HUES6 (cell line): ENCODE data around the gene NABP2.
A peak's percentile ranks its signal among the peaks of the same experiment; 100 is the strongest.

ENCODE experiments used
- H3K27ac ChIP-seq: 2 replicates; pipeline ENCODE4 v1.7.0; 2013; ENCODE audit warnings: low read depth, mild to moderate bottlenecking, low read length, inconsistent platforms
- H3K27me3 ChIP-seq: 2 replicates; pipeline ENCODE4 v1.6.1; 2013; ENCODE audit warnings: low read length; ENCODE audit not compliant: control insufficient read depth, insufficient read depth
- H3K36me3 ChIP-seq: 2 replicates; pipeline ENCODE4 v1.6.1; 2013; ENCODE audit warnings: low read length; ENCODE audit not compliant: control insufficient read depth, insufficient read depth
- H3K4me1 ChIP-seq: 2 replicates; pipeline ENCODE4 v1.6.1; 2013; ENCODE audit warnings: low read length; ENCODE audit not compliant: control insufficient read depth, insufficient read depth
- H3K4me3 ChIP-seq: 2 replicates; pipeline ENCODE4 v1.5.1; 2013; ENCODE audit warnings: low read depth, low read length
- H3K9ac ChIP-seq: one replicate; pipeline ENCODE4 v1.6.1; 2013; ENCODE audit warnings: mild to moderate bottlenecking, low read length
- H3K9me3 ChIP-seq: 2 replicates; pipeline ENCODE4 v1.6.1; 2013; ENCODE audit warnings: low read depth, low read length; ENCODE audit not compliant: control insufficient read depth, insufficient read depth

NABP2 gene

DNA sequence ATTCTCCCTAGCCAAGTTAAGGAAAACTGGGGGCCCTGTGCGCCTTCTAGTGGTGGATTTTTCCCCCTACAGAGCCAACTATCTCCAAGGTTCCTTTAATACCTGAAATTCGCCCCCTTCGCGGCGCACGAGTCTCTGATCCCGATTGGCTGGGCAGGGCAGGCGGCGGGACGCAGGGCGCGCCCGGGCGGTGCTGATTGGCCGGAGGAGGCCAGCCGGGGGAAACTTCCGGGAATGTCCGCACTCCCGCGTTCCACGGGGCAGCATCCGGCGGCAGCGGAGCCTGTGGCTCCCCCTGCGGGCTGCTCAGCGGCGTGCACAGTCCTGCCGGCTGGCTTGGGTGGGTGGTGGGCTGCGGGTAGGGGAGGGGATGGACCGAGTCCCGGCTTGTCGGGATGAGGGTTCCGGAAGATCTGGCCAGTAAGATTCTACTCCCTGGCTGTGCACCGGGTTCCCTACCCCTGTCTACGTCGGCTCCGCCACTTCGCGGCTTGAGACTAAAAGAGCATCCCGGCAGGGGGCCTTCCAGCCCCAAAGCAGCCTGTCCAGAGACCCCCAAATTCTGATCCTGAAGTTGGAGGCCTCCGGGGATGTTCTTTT, at the start of gene NABP2:
NABP2 (plus strand) TSS at position 241 of the 600 bp plus-strand sequence. CDS start 515 bp downstream, outside the sequence.
- H3K27me3 ChIP-seq, result no peaks in the 10 kb centered on the region

DNA sequence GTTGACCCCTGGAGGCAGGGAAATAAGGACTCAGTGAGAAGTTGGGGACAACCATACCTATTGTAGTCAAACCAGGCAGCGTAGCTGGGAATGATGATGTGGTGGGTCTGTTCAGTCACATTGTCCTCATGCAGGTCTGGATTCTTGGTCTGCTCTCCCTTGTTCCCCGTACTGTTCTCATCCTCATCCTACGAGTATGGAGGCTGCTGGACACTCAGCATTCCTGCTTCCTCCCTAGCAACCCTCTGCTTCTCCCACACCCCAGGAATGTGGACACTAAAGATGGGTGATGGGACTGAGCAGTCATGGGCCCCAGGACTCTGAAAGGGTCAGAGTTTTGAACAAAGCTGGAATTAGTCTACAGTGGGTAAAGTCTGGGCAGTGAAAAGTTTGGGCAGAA, 45.8 kb upstream of the NABP2 start:
- Histone ChIP-seq H3K27ac (no peak overlapping the region), H3K36me3 (peaks cover 82% of the 10 kb centered on the region), H3K27me3 (no peaks in the 10 kb centered on the region), H3K9ac (no peak overlapping the region), H3K4me1 (no peaks in the 10 kb centered on the region), H3K9me3 (no peaks in the 10 kb centered on the region), H3K4me3 (no peak overlapping the region)

More for the DNA sequence above, at the start of gene NABP2:
- Histone ChIP-seq H3K9me3 (no peaks in the 10 kb centered on the region), H3K9ac (peak within 1 kb of the TSS; percentile 59), H3K4me3 (peak within 1 kb of the TSS; percentile 70), H3K27ac (no peak within 1 kb of the TSS), H3K36me3 (peaks cover 3% of the 10 kb centered on the region; the same call in 1 of the 2 replicates), H3K4me1 (peaks cover 19% of the 10 kb centered on the region)

DNA sequence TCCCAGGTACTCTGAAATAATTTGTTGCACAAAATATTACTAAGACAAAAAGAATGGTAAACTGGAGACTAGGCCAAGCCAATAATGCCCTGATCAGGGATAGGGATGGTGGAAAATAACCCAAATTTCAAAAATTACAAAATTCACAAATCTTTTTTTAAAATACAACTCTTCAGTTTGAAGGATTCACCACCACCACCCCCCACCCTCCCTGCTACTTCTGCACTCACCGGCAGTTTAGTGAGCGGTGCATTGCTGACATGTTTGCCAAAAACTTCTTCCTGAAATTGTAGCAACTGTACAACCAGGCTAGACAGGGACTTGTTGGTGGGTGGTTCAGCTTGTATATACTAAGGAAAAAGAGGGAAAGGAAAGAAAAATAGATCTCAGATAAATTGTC, 37.2 kb upstream of the NABP2 start:
- Histone ChIP-seq H3K4me3 (no peak overlapping the region), H3K9me3 (no peaks in the 10 kb centered on the region), H3K27ac (no peak overlapping the region), H3K9ac (no peak overlapping the region), H3K27me3 (no peaks in the 10 kb centered on the region), H3K36me3 (peaks cover 54% of the 10 kb centered on the region), H3K4me1 (peaks cover 17% of the 10 kb centered on the region)

DNA sequence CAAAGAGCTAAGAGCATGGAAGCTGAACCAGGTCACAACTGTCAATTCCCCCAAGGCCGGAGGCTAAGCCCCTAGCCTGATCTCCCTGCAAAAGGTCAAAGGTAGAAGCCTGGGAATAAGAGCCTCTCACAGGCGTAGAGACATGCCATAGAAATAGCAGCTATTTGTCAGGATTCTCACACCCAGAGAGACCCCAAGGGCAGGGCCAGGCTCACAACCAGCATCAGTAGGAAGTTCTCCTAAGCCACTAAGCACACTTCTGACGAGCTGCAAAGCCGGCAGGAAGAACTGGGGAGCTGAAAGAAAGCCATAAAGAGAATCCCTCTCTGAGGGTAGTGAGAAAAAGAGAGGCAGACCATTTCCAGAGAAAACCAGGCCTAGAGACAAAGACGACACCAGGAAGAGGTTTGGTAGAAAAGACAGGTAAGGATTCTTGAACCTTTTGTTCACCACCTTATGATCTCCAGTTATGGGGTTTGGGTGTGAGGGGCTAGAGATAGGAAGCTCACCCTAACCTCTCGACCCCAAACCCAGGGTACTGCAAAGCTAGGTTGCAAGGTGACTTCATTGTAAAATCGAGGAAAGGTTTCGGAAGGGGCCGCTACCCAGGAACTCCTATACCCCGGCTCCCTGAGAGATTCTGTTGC, 35.9 kb upstream of the NABP2 start:
- Histone ChIP-seq H3K36me3 (peaks cover 43% of the 10 kb centered on the region), H3K27me3 (no peaks in the 10 kb centered on the region), H3K4me1 (peaks cover 17% of the 10 kb centered on the region), H3K9ac (peak overlapping the region; percentile 88), H3K27ac (peak overlapping the region; percentile 80), H3K4me3 (peak overlapping the region; percentile 90), H3K9me3 (no peaks in the 10 kb centered on the region)

DNA sequence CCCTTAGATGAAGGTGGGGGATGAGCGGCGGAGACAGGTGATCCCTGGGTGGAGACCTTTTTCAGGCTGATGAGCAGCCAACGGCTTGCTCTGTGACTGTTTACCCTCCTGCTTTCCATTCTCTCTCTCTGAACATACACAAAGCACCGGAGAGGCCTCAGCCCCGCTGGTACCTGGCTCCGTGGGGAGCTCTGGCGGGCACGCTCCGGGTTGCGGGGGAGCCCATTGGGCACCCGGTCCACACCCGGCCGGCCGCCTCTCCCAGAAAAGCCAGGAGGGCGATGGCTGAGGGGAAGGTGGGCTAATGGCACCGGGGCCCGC, 35.4 kb upstream of the NABP2 start:
- H3K9ac ChIP-seq, result peak overlapping the region; percentile 88
- H3K4me3 ChIP-seq, result peak overlapping the region; percentile 90
- peaks cover 17% of the 10 kb centered on the region for H3K4me1 ChIP-seq
- H3K36me3 ChIP-seq, result peaks cover 38% of the 10 kb centered on the region
- no peaks in the 10 kb centered on the region for H3K9me3 ChIP-seq
- H3K27ac ChIP-seq, result peak overlapping the region; percentile 80
- H3K27me3 ChIP-seq, result no peaks in the 10 kb centered on the region

DNA sequence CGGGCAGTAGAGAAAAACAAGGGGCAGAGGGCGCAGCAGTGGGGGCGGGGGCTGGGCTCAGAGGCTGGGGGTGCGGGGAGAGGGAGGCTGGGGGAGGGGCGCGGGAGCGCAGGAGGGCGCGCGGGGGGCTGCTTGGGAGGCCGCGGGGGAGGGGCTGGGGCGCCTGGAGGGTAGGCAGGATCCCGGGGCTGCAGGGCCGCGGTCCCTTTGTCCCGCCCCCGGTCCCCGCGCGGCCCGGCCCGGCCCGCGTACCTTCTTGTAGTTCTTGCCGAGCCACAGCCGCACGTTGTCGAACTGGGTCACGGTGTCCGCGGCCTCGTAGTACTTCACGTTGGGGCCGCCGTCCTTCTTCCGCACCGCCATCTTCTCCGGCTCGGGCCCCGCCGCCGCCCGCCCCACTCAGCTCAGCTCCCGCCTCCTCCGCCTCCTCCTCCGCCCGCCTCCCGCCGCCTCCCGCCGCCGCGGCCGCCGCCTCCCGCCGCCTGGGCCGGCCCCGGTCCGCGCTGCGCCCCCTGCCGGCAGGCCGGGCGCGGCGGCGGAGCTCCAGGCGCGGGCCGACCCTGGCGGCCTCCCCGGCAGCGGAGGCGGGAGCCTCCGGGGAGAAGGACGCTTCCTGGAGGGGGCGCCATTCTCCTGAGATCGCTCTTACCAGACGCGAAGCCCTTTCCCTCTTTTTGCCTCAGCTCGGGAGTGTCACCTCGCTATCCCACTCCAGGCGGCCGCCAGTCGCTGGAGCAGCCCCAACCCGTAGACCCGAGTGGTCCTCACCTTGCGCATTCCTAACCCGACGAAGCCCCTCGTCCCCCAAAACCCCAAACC, 34.8 kb upstream of the NABP2 start, which contains the start of gene SMARCC2:
SMARCC2 (minus strand) TSS at position 385 of the 819 bp plus-strand sequence; CDS start at position 363, 22 bp downstream.
- peaks cover 17% of the 10 kb centered on the region for H3K4me1 ChIP-seq
- H3K27me3 ChIP-seq, result no peaks in the 10 kb centered on the region
- peak within 1 kb of the TSS; percentile 90 for H3K4me3 ChIP-seq
- H3K36me3 ChIP-seq, result peaks cover 33% of the 10 kb centered on the region
- peak within 1 kb of the TSS; percentile 80 for H3K27ac ChIP-seq
- H3K9me3 ChIP-seq, result no peaks in the 10 kb centered on the region
- H3K9ac ChIP-seq, result peak within 1 kb of the TSS; percentile 88

DNA sequence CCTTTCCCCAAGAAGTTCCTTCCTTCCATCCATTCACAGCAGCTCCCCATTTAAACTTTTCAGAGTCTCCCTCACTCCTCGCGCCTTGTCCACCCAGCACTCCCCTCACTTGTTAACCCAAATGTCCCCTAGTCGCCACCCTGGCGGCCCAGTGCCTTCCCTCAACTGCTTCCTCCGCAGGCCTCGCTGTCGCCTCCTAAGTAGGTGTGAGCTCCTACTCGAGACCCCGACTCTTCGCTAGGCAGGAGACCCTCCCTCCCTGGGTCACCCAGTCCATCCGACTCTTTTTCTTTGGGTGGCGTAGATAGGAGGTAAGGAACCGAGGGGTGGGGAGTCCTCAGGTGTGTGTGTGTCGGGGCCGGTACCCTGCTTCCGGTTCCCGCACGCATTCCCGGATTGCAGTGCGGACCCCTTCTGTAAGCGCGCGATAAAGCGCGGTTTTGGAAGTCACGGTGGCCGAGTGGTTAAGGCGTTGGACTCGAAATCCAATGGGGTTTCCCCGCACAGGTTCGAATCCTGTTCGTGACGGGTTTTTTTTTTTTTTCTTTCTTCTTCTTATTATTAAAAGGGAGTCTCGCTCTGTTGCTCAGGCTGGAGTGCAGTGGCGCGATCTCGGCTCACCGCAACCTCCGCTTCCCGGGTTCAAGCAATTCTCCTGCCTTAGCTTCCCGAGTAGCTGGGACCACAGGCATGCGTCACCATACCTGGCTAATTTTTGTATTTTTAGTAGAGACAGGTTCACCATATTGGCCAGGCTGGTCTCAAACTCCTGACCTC, 34.0 kb upstream of the NABP2 start:
- peak overlapping the region; percentile 90 for H3K4me3 ChIP-seq
- H3K9ac ChIP-seq, result peak overlapping the region; percentile 88
- no peaks in the 10 kb centered on the region for H3K27me3 ChIP-seq
- peak overlapping the region; percentile 48; the same call in 1 of the 2 replicates for H3K27ac ChIP-seq
- H3K9me3 ChIP-seq, result no peaks in the 10 kb centered on the region
- peaks cover 25% of the 10 kb centered on the region for H3K36me3 ChIP-seq
- peaks cover 17% of the 10 kb centered on the region for H3K4me1 ChIP-seq

DNA sequence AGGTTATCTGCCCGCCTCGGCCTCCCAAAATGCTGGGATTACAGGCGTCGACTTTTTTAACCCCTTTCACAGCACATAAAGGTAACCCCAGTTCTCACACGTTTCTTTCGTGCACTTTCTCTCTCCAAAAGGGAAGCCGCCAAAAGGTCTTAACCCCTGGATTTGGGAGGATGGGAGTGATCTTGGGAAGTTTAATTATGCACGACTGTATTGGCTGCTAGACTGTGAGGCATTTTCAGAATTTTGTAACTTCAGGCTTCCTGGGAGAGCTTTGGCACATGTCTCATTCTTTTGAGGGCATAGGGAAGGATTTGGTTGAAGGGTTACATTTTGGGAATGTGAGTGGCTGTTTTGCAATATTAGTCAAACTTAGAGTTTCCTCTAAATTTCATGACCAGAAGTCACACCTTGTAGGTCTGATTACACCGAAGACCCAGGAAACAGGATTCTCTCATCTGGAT, 33.4 kb upstream of the NABP2 start:
- Histone ChIP-seq H3K27me3 (no peaks in the 10 kb centered on the region), H3K4me1 (peaks cover 17% of the 10 kb centered on the region), H3K27ac (no peak overlapping the region), H3K9ac (peak overlapping the region; percentile 34), H3K9me3 (no peaks in the 10 kb centered on the region), H3K4me3 (peak overlapping the region; percentile 90), H3K36me3 (peaks cover 19% of the 10 kb centered on the region)

DNA sequence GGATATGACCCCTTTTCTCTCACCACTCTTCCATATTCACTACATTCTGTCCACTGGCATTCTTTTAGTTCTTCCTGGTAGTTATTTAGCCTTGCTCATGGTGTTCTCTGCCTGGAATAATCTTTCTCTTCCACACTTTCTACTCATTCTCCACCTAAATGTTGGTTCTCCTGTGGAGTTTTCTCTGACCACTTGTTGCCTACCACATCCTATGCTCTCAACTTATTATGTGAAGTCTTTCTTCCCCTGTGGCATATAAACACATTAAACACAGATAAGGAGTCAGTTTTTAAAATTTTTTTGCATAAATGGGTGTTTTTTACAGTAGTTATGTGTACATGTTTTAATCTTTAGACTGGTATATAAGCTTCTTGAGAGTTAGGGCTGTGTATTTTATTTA, 31.6 kb upstream of the NABP2 start:
- H3K9ac ChIP-seq, result no peak overlapping the region
- no peak overlapping the region for H3K27ac ChIP-seq
- H3K36me3 ChIP-seq, result peaks cover 8% of the 10 kb centered on the region; the same call in 1 of the 2 replicates
- no peaks in the 10 kb centered on the region for H3K27me3 ChIP-seq
- peaks cover 20% of the 10 kb centered on the region for H3K4me1 ChIP-seq
- H3K4me3 ChIP-seq, result no peak overlapping the region
- H3K9me3 ChIP-seq, result no peaks in the 10 kb centered on the region

DNA sequence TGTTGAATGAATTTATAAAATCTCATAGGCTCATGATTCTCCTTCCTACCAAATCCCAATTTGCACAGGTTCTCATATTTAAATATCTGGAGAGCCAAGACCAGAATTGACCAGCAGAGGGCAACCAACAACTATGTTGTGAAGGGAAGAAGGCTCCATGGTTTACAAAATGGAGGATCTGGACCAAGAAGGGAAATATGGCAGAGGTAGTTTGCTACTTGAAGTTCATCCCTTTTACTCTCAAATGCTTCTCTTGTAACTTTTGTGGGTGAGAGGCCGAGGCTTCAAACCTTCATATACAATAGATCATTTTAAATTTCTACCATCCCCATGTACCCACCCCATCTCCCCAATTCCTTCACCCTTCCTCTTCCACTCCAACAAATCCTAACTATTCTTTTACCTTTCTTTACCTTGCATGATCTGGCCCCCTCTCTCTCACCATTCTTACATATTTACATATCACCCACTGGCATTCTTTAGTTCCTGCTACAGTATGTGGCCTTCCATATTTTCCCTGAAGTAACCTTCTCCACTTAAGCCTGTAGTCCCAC, 31.0 kb upstream of the NABP2 start:
- Histone ChIP-seq H3K27ac (no peak overlapping the region), H3K9me3 (no peaks in the 10 kb centered on the region), H3K27me3 (no peaks in the 10 kb centered on the region), H3K4me3 (no peak overlapping the region), H3K4me1 (peaks cover 16% of the 10 kb centered on the region), H3K9ac (no peak overlapping the region), H3K36me3 (peaks cover 5% of the 10 kb centered on the region; the same call in 1 of the 2 replicates)
